IMR-90 (cell line): ENCODE results near the gene BSPRY. TPM values are rescaled to one million over a fixed set of nuclear protein-coding genes. Genes with fewer than 3 reads are reported as not detected.

Source experiments
- ATAC-seq: fragments of 200-7000 bp; cut with Tn5 transposase; 2 replicates; pipeline ENCODE4 v1.9.1; 2020; ENCODE audit warnings: low read depth, mild to moderate bottlenecking, moderate library complexity
- BruUV-seq: library from RNA; stranded (reverse); fragments of 400-500 nt; replicated peaks from 2 replicates; lab custom pipeline; 2021; lab: Mats Ljungman, UMichigan
- CTCF ChIA-PET: fragments of 300-600 bp; formaldehyde crosslinking; extraction: SDS; loops from one replicate; lab custom pipeline; 2021; ENCODE audit warnings: antibody characterized with exemption; lab: Yijun Ruan, JAX
- POLR2A ChIA-PET: fragments of 300-600 bp; sonication (Branson Sonifier 250); formaldehyde crosslinking; loops from one replicate; lab custom pipeline; 2022; ENCODE audit warnings: antibody characterized with exemption; ENCODE audit not compliant: unreplicated experiment; lab: Charles Lee
- DNase-seq: peaks from one replicate; pipeline ENCODE4 v3.0.0; 2013
- H2AFZ ChIP-seq: replicated peaks from 2 replicates; pipeline ENCODE3; 2013; ENCODE audit warnings: low read length, mild to moderate bottlenecking; ENCODE audit not compliant: poor library complexity
- H2AK5ac ChIP-seq: 2 replicates; pipeline ENCODE4 v1.6.1; 2013; ENCODE audit warnings: low read depth, low read length, inconsistent platforms
- H2AK9ac ChIP-seq: replicated peaks from 2 replicates; pipeline ENCODE3; 2013; ENCODE audit warnings: mild to moderate bottlenecking, low read depth, low read length, moderate library complexity; ENCODE audit not compliant: poor library complexity
- H2BK120ac ChIP-seq: 2 replicates; pipeline ENCODE4 v1.6.1; 2013; ENCODE audit warnings: low read depth, low read length, inconsistent platforms
- H2BK15ac ChIP-seq: 3 replicates; pipeline ENCODE4 v1.6.1; 2013; ENCODE audit warnings: low read depth, low read length, inconsistent platforms
- H2BK20ac ChIP-seq: 2 replicates; pipeline ENCODE4 v1.6.1; 2013; ENCODE audit warnings: low read depth, mild to moderate bottlenecking, inconsistent platforms, low read length, moderate library complexity
- H2BK5ac ChIP-seq: 2 replicates; pipeline ENCODE4 v1.6.1; 2013; ENCODE audit warnings: mild to moderate bottlenecking, low read depth, low read length, inconsistent platforms; ENCODE audit not compliant: poor library complexity, severe bottlenecking
- H3K14ac ChIP-seq: replicated peaks from 2 replicates; pipeline ENCODE4 v1.6.1; 2013; ENCODE audit warnings: low read depth, low read length, inconsistent platforms
- H3K18ac ChIP-seq: 2 replicates; pipeline ENCODE4 v1.6.1; 2013; ENCODE audit warnings: low read depth, low read length, control low read depth
- H3K23ac ChIP-seq: 2 replicates; pipeline ENCODE4 v1.6.1; 2013; ENCODE audit warnings: low read depth, low read length, inconsistent platforms
- H3K27ac ChIP-seq: 2 replicates; pipeline ENCODE4 v1.5.1; 2013; ENCODE audit warnings: mild to moderate bottlenecking, control low read depth, low read length; ENCODE audit not compliant: insufficient read depth
- H3K27me3 ChIP-seq: 2 replicates; pipeline ENCODE4 v1.6.1; 2013; ENCODE audit warnings: low read length; ENCODE audit not compliant: control insufficient read depth, insufficient read depth
- H3K36me3 ChIP-seq: 2 replicates; pipeline ENCODE4 v1.6.1; 2013; ENCODE audit warnings: low read length, mixed read lengths; ENCODE audit not compliant: control insufficient read depth, insufficient read depth
- H3K4ac ChIP-seq: 2 replicates; pipeline ENCODE4 v1.6.1; 2013; ENCODE audit warnings: low read depth, low read length, inconsistent platforms
- H3K4me1 ChIP-seq: 2 replicates; pipeline ENCODE4 v1.6.1; 2013; ENCODE audit warnings: low read length, mixed read lengths; ENCODE audit not compliant: control insufficient read depth, insufficient read depth
- H3K4me2 ChIP-seq: 2 replicates; pipeline ENCODE4 v1.6.1; 2013; ENCODE audit warnings: low read depth, mild to moderate bottlenecking, control low read depth, low read length, moderate library complexity
- H3K4me3 ChIP-seq: 2 replicates; pipeline ENCODE4 v1.5.1; 2013; ENCODE audit warnings: low read depth, mild to moderate bottlenecking, control low read depth, low read length, moderate library complexity; ENCODE audit not compliant: insufficient read depth
- H3K56ac ChIP-seq: 2 replicates; pipeline ENCODE4 v1.6.1; 2013; ENCODE audit warnings: low read length, inconsistent platforms; ENCODE audit not compliant: insufficient read depth; ENCODE audit errors: extremely low read depth
- H3K79me1 ChIP-seq, 2 experiments: 2 replicates each; pipeline ENCODE4 v1.6.1; 2013; ENCODE audit warnings: low read length in 2 of 2, inconsistent platforms in 1 of 2, low read depth in 1 of 2
- H3K9ac ChIP-seq: 2 replicates; pipeline ENCODE4 v1.6.1; 2013; ENCODE audit warnings: low read depth, low read length, control low read depth
- H3K9me1 ChIP-seq: 2 replicates; pipeline ENCODE4 v1.6.1; 2013; ENCODE audit warnings: low read length, inconsistent platforms; ENCODE audit not compliant: insufficient read depth
- H3K9me3 ChIP-seq: 2 replicates; pipeline ENCODE4 v1.6.1; 2013; ENCODE audit warnings: low read length; ENCODE audit not compliant: control insufficient read depth, insufficient read depth
- H4K20me1 ChIP-seq: 2 replicates; pipeline ENCODE4 v1.6.1; 2013; ENCODE audit warnings: low read length, inconsistent platforms; ENCODE audit not compliant: insufficient read depth
- H4K5ac ChIP-seq: 2 replicates; pipeline ENCODE4 v1.6.1; 2013; ENCODE audit warnings: mild to moderate bottlenecking, low read depth, low read length, control low read depth
- H4K8ac ChIP-seq, 2 experiments: 2 replicates each; pipeline ENCODE4 v1.6.1; 2013; ENCODE audit warnings: low read depth in 2 of 2, low read length in 2 of 2, control low read depth in 1 of 2, inconsistent platforms in 1 of 2
- H4K91ac ChIP-seq: 2 replicates; pipeline ENCODE4 v1.6.1; 2013; ENCODE audit warnings: low read depth, low read length, inconsistent platforms; ENCODE audit not compliant: insufficient read depth
- CEBPB ChIP-seq: IDR thresholded peaks from 2 replicates; pipeline ENCODE4 v1.6.1; 2012; ENCODE audit warnings: low read depth, low read length, improper control_type of control experiment
- FOS ChIP-seq: fragments of 150-350 bp; IDR thresholded peaks from 2 replicates; pipeline ENCODE4 v1.6.1; 2016; ENCODE audit warnings: low read depth, low read length
- RAD21 ChIP-seq: IDR thresholded peaks from 2 replicates; pipeline ENCODE4 v1.6.1; 2012; ENCODE audit warnings: low read length, improper control_type of control experiment
- RCOR1 ChIP-seq: IDR thresholded peaks from 2 replicates; pipeline ENCODE4 v1.6.1; 2012; ENCODE audit warnings: mild to moderate bottlenecking, low read length, improper control_type of control experiment; ENCODE audit not compliant: insufficient replicate concordance
- WGBS, 2 experiments: methylation state at CpG; one replicate each; pipeline versions ENCODE4 v1.1.5 to v1.1.7; 2013; ENCODE audit warnings: missing lambda C conversion rate in 2 of 2; ENCODE audit not compliant: insufficient read length in 1 of 2; ENCODE audit errors: extremely low coverage in 2 of 2; 5-methylcytosine and 5-hydroxymethylcytosine counted together
- dilution Hi-C: fragments of 300-500 bp; cut with HindIII; formaldehyde crosslinking; loops from one replicate; pipeline ENCODE4 v1.14.3; 2018; ENCODE audit warnings: low sequenced_read_pairs; ENCODE audit not compliant: unreplicated experiment
- in situ Hi-C: fragments of 300-500 bp; cut with MboI; formaldehyde crosslinking; loops from 3 replicates; pipeline ENCODE4 v1.14.3; 2019; ENCODE audit warnings: low sequenced_read_pairs, inconsistent platforms, mixed read lengths
- intact Hi-C: fragments of 100-400 bp; cut with micrococcal nuclease; formaldehyde crosslinking; loops from 2 replicates; pipeline ENCODE4 v1.10.0; 2022
- polyA plus RNA-seq, 3 experiments: library from polyadenylated mRNA; depleted of rRNA; stranded (reverse); fragments of >200 nt; gene quantifications; 2 replicates each; pipeline ENCODE4 v1.2.3, GENCODE V29; 2012; ENCODE audit warnings: low replicate concordance in 1 of 3
- total RNA-seq: library from RNA; depleted of rRNA; stranded (reverse); fragments of >200 nt; gene quantifications from 2 replicates; pipeline ENCODE4 v1.2.3, GENCODE V29; 2012
- TF ChIP-seq, protein P1 (sequence below): fragments of 150-350 bp; IDR thresholded peaks from 2 replicates; pipeline ENCODE4 v1.6.1; 2017; ENCODE audit warnings: mild to moderate bottlenecking, antibody characterized with exemption, low read length, low read depth
- TF ChIP-seq, protein P2 (sequence below): conservative IDR thresholded peaks from 2 replicates; pipeline ENCODE4 v1.5.1; 2012; ENCODE audit warnings: mild to moderate bottlenecking, low read depth, low read length, improper control_type of control experiment

The BSPRY gene
- total and polyA plus RNA-seq, 2 of the 4 experiments (the other 2 are of a cell fraction), result not detected

DNA sequence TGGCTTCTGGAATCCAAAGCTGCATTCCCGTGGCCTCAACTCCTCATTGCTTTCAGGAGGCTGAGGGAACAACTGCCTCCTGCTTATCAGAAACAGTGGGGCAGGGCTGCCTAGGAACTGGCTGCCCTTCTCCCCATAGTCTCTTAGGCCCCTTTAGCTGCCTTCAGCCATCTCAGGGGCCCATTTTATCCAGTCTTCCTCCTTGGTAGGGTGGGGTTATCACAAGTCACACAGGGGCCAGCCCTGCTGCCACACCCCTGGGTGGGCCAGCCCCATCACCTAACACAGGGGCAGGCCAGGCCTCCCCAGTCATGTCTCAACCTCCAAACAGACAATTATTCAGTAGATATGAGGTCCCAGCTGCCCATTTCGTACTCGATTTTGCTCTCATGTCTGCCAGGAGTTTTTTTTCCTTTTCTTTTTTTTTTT, 47.9 kb downstream of the BSPRY start:
- BruUV-seq, result no TSS peak
- Histone ChIP-seq H3K56ac (no peak overlapping the region), H3K4me2 (no peak overlapping the region), H2BK15ac (no peak overlapping the region), H4K20me1 (no peaks in the 10 kb centered on the region), H3K4ac (0 out of 2 replicates have a peak overlapping the region, but pooled peaks have one; percentile 7), H3K9ac (no peak overlapping the region), H3K9me3 (no peaks in the 10 kb centered on the region), H2AK9ac (no peak overlapping the region), H3K14ac (no peak overlapping the region), H3K27ac (no peak overlapping the region), H2BK120ac (no peak overlapping the region), H4K5ac (no peak overlapping the region), H2BK20ac (no peak overlapping the region), H3K79me1 (peaks cover 20 to 35% of the 10 kb centered on the region in 2 experiments), H3K27me3 (no peaks in the 10 kb centered on the region), H3K9me1 (peaks cover 5% of the 10 kb centered on the region; the same call in 1 of the 2 replicates), H2BK5ac (no peak overlapping the region), H4K91ac (no peak overlapping the region), H3K4me1 (peaks cover 8% of the 10 kb centered on the region), H3K23ac (no peak overlapping the region), H3K18ac (no peak overlapping the region), H2AK5ac (peak overlapping the region; percentile 51; the same call in 1 of the 2 replicates), H4K8ac (no peak overlapping the region), H3K4me3 (no peak overlapping the region), H3K36me3 (peaks cover 6% of the 10 kb centered on the region; the same call in 1 of the 2 replicates), H2AFZ (no peak overlapping the region)
- no peak for TF ChIP-seq RCOR1
- no peak for TF ChIP-seq CEBPB
- TF ChIP-seq, protein P1, sequence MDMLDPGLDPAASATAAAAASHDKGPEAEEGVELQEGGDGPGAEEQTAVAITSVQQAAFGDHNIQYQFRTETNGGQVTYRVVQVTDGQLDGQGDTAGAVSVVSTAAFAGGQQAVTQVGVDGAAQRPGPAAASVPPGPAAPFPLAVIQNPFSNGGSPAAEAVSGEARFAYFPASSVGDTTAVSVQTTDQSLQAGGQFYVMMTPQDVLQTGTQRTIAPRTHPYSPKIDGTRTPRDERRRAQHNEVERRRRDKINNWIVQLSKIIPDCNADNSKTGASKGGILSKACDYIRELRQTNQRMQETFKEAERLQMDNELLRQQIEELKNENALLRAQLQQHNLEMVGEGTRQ, result no peak
- TF ChIP-seq, protein P2, sequence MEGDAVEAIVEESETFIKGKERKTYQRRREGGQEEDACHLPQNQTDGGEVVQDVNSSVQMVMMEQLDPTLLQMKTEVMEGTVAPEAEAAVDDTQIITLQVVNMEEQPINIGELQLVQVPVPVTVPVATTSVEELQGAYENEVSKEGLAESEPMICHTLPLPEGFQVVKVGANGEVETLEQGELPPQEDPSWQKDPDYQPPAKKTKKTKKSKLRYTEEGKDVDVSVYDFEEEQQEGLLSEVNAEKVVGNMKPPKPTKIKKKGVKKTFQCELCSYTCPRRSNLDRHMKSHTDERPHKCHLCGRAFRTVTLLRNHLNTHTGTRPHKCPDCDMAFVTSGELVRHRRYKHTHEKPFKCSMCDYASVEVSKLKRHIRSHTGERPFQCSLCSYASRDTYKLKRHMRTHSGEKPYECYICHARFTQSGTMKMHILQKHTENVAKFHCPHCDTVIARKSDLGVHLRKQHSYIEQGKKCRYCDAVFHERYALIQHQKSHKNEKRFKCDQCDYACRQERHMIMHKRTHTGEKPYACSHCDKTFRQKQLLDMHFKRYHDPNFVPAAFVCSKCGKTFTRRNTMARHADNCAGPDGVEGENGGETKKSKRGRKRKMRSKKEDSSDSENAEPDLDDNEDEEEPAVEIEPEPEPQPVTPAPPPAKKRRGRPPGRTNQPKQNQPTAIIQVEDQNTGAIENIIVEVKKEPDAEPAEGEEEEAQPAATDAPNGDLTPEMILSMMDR, result no peak
- TF ChIP-seq RAD21, result no peak
- no peak for TF ChIP-seq FOS
- ATAC-seq (no peak), DNase-seq (no peak)
- ChIA-PET CTCF (no interaction called here), POLR2A (no interaction called here)
- intact Hi-C loops (no loop called here), in situ Hi-C loops (no loop called here), dilution Hi-C loops (no loop called here)
- 100% methylated on average over 1 of the region's 3 CpGs; no CpG with 5 or more reads in 1 of the 2 experiments for WGBS, 2 experiments
